Measurements from ENCODE around the gene ELMO3. TPM values are rescaled to one million over a fixed set of nuclear protein-coding genes. Genes with fewer than 3 reads are reported as not detected.

Gene ELMO3
- total and polyA plus RNA-seq, 2 of the 13 experiments (the other 11 are each of a cell fraction or from before 2014, with no cell fraction given) = 2.6 to 4.0 TPM

DNA sequence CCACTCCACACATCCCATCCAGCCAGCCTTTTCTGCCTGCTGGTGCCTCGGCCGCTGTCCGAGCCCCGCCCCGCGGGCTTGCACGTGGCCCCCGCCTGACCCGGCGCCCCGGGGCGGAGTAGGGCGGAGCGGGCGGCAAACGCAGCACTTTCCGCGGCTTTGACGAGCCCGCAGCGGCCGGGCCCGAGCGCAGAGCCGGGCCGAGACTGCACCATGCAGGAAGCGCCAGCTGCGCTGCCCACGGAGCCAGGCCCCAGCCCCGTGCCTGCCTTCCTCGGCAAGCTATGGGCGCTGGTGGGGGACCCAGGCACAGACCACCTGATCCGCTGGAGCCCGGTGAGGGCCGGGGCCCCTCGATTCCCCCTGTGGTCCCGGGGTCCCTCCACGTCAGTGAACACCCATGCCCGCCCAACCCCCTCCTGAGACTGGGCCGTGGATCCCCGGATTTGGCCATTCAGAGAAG, 34.3 kb upstream of the ELMO3 start, which contains the start of gene HSF4 (continued):
- TF ChIP-seq HNRNPLL (IDR thresholded peaks at IDR 0.05; ENCODE audit: low read depth, low read length, poor library complexity, severe bottlenecking) (peak; percentile 93), TCF7 (IDR thresholded peaks at IDR 0.05; ENCODE audit: low read depth) (peak; percentile 64; the same call in 1 of the 2 replicates), NFRKB (IDR thresholded peaks at IDR 0.05) (no peak), ARNT (IDR thresholded peaks at IDR 0.05) (no peak), PCBP2 (optimal IDR thresholded peaks at IDR 0.05; ENCODE audit: low read depth, low read length, poor library complexity, severe bottlenecking) (no peak), ZNF3 (CRISPR knock-in tag; IDR thresholded peaks at IDR 0.05) (no peak), GLI4 (CRISPR knock-in tag; IDR thresholded peaks at IDR 0.05; ENCODE audit: borderline replicate concordance) (peak; percentile 73; the same call in 1 of the 2 replicates), ZNF816 (CRISPR knock-in tag; IDR thresholded peaks at IDR 0.05; ENCODE audit: borderline replicate concordance) (peak; percentile 78; the same call in 1 of the 2 replicates), HOXD1 (CRISPR knock-in tag; IDR thresholded peaks at IDR 0.05) (0 out of 2 replicates have a peak, but pooled peaks have one; percentile 81), HIVEP1 (CRISPR knock-in tag; IDR thresholded peaks at IDR 0.05) (no peak; the same call in 1 of the 2 replicates), ZFP90 (CRISPR knock-in tag; IDR thresholded peaks at IDR 0.05; ENCODE audit: borderline replicate concordance) (peak; percentile 73; the same call in 1 of the 2 replicates), ZNF547 (CRISPR knock-in tag; IDR thresholded peaks at IDR 0.05) (peak; percentile 96), TOE1 (CRISPR knock-in tag; IDR thresholded peaks at IDR 0.05) (0 out of 2 replicates have a peak, but pooled peaks have one; percentile 53), SMYD3 (CRISPR knock-in tag; IDR thresholded peaks at IDR 0.05) (peak; percentile 65; the same call in 1 of the 2 replicates), ZNF138 (CRISPR knock-in tag; IDR thresholded peaks at IDR 0.05; ENCODE audit: low read depth) (no peak), SSRP1 (CRISPR knock-in tag; IDR thresholded peaks at IDR 0.05) (no peak), JDP2 (CRISPR knock-in tag; IDR thresholded peaks at IDR 0.05; ENCODE audit: borderline replicate concordance) (0 out of 2 replicates have a peak, but pooled peaks have one; percentile 44), NFYC (CRISPR knock-in tag; IDR thresholded peaks at IDR 0.05) (peak; percentile 42), SP1 (IDR thresholded peaks at IDR 0.05) (no peak), SP1 (CRISPR knock-in tag; IDR thresholded peaks at IDR 0.05) (peak; percentile 75; the same call in 1 of the 2 replicates)
- TF ChIP-seq, protein P1, sequence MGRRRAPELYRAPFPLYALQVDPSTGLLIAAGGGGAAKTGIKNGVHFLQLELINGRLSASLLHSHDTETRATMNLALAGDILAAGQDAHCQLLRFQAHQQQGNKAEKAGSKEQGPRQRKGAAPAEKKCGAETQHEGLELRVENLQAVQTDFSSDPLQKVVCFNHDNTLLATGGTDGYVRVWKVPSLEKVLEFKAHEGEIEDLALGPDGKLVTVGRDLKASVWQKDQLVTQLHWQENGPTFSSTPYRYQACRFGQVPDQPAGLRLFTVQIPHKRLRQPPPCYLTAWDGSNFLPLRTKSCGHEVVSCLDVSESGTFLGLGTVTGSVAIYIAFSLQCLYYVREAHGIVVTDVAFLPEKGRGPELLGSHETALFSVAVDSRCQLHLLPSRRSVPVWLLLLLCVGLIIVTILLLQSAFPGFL (CRISPR knock-in tag; IDR thresholded peaks at IDR 0.05) = 0 out of 2 replicates have a peak, but pooled peaks have one; percentile 57
- TF ChIP-seq, protein P2, sequence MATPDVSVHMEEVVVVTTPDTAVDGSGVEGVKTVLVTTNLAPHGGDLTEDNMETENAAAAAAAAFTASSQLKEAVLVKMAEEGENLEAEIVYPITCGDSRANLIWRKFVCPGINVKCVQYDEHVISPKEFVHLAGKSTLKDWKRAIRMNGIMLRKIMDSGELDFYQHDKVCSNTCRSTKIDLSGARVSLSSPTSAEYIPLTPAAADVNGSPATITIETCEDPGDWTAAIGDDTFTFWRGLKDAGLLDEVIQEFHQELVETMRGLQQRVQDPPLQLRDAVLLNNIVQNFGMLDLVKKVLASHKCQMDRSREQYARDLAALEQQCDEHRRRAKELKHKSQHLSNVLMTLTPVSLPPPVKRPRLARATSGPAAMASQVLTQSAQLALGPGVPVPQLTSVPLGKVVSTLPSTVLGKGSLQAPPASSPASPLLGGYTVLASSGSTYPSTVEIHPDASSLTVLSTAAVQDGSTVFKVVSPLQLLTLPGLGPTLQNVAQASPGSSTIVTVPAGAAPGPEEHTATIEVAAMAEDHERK (CRISPR knock-in tag; IDR thresholded peaks at IDR 0.05; ENCODE audit: low read depth) = 0 out of 2 replicates have a peak, but pooled peaks have one; percentile 16
- TF ChIP-seq, protein P3, sequence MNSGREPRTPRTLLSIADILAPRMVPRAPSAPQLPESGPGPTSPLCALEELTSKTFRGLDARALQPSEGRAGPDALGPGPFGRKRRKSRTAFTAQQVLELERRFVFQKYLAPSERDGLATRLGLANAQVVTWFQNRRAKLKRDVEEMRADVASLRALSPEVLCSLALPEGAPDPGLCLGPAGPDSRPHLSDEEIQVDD (CRISPR knock-in tag; IDR thresholded peaks at IDR 0.05; ENCODE audit: borderline replicate concordance) = no peak; the same call in 1 of the 2 replicates
- TF ChIP-seq, protein P4, sequence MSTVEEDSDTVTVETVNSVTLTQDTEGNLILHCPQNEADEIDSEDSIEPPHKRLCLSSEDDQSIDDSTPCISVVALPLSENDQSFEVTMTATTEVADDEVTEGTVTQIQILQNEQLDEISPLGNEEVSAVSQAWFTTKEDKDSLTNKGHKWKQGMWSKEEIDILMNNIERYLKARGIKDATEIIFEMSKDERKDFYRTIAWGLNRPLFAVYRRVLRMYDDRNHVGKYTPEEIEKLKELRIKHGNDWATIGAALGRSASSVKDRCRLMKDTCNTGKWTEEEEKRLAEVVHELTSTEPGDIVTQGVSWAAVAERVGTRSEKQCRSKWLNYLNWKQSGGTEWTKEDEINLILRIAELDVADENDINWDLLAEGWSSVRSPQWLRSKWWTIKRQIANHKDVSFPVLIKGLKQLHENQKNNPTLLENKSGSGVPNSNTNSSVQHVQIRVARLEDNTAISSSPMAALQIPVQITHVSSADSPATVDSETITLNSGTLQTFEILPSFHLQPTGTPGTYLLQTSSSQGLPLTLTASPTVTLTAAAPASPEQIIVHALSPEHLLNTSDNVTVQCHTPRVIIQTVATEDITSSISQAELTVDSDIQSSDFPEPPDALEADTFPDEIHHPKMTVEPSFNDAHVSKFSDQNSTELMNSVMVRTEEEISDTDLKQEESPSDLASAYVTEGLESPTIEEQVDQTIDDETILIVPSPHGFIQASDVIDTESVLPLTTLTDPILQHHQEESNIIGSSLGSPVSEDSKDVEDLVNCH (CRISPR knock-in tag; IDR thresholded peaks at IDR 0.05) = no peak
- TF ChIP-seq, protein P5, sequence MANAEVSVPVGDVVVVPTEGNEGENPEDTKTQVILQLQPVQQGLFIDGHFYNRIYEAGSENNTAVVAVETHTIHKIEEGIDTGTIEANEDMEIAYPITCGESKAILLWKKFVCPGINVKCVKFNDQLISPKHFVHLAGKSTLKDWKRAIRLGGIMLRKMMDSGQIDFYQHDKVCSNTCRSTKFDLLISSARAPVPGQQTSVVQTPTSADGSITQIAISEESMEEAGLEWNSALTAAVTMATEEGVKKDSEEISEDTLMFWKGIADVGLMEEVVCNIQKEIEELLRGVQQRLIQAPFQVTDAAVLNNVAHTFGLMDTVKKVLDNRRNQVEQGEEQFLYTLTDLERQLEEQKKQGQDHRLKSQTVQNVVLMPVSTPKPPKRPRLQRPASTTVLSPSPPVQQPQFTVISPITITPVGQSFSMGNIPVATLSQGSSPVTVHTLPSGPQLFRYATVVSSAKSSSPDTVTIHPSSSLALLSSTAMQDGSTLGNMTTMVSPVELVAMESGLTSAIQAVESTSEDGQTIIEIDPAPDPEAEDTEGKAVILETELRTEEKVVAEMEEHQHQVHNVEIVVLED (CRISPR knock-in tag; IDR thresholded peaks at IDR 0.05; ENCODE audit: borderline replicate concordance) = peak; percentile 74; the same call in 1 of the 2 replicates

All from HepG2 (cell line).